Mammary epithelial cell (primary cell): ENCODE results near the gene NSUN3.

Source experiments
- EZH2 ChIP-seq: IDR thresholded peaks from 2 replicates; pipeline ENCODE4 v1.6.1; 2012; ENCODE audit warnings: low read length, inconsistent platforms, borderline replicate concordance
- TF ChIP-seq, protein P1 (sequence below), 2 donors: IDR thresholded peaks in 1 of 2; conservative IDR thresholded peaks in 1 of 2; 2 replicates each; pipeline ENCODE4 v1.5.1; 2011 to 2012; ENCODE audit warnings: inconsistent platforms in 2 of 2, low read length in 2 of 2, mild to moderate bottlenecking in 2 of 2, control low read depth in 1 of 2, low read depth in 1 of 2; ENCODE audit not compliant: insufficient read depth in 1 of 2; ENCODE audit errors: extremely low read depth in 1 of 2

DNA sequence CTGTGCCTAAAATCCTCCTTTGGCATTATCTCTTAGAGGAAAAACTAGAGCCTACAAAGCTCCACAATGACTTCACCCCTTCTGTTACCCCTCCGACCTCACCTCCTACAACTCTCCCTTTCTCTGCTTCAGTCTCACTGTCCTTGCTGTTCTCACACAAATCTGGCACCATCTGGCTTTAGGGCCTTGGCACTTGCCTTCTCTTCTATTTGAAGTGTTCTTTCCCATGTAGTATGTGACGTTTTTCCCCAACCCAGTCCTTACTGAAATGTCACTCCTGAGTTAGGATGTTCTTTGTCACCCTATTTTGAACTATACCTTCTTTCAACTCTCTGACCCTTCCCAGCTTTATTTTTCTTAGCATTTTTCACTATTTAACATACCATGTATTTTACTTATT lies 43.2 kb upstream of the NSUN3 start:
- TF ChIP-seq, protein P1, sequence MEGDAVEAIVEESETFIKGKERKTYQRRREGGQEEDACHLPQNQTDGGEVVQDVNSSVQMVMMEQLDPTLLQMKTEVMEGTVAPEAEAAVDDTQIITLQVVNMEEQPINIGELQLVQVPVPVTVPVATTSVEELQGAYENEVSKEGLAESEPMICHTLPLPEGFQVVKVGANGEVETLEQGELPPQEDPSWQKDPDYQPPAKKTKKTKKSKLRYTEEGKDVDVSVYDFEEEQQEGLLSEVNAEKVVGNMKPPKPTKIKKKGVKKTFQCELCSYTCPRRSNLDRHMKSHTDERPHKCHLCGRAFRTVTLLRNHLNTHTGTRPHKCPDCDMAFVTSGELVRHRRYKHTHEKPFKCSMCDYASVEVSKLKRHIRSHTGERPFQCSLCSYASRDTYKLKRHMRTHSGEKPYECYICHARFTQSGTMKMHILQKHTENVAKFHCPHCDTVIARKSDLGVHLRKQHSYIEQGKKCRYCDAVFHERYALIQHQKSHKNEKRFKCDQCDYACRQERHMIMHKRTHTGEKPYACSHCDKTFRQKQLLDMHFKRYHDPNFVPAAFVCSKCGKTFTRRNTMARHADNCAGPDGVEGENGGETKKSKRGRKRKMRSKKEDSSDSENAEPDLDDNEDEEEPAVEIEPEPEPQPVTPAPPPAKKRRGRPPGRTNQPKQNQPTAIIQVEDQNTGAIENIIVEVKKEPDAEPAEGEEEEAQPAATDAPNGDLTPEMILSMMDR (conservative IDR thresholded peaks at IDR 0.05 in 1 of 2, IDR thresholded peaks at IDR 0.05 in 1 of 2; ENCODE audit: extremely low read depth in 1 of 2, insufficient read depth in 1 of 2, low read depth in 1 of 2, low read length in 2 of 2) = no peak
- TF ChIP-seq EZH2 = no peak
